GM18519 (cell line): Measurements from ENCODE around the gene LRP1-AS.

Experiments used
- ATAC-seq: cut with Tn5 transposase; IDR thresholded peaks from one replicate; pipeline ENCODE4 v1.9.1; 2021; ENCODE audit warnings: mild to moderate bottlenecking, moderate library complexity; ENCODE audit not compliant: unreplicated experiment, low FRiP score

Gene LRP1-AS

GRCh38 chr12:57145460-57146059 lies 1.9 kb downstream of the LRP1-AS start:
- ATAC-seq = no peak

GRCh38 chr12:57143454-57143853 lies 4.0 kb downstream of the LRP1-AS start:
- ATAC-seq = no peak

- no peak for ATAC-seq
These were observed 4.7 kb downstream of the LRP1-AS start for GRCh38 chr12:57142727-57143126.

GRCh38 chr12:57142121-57142520 lies 5.3 kb downstream of the LRP1-AS start:
- ATAC-seq = no peak

GRCh38 chr12:57141249-57141648 lies 6.2 kb downstream of the LRP1-AS start:
- no peak for ATAC-seq

- no peak for ATAC-seq
These were observed 7.4 kb downstream of the LRP1-AS start for GRCh38 chr12:57139796-57140649.

GRCh38 chr12:57138526-57139272 lies 8.7 kb downstream of the LRP1-AS start:
- ATAC-seq = no peak

GRCh38 chr12:57135527-57136326 lies 11.7 kb downstream of the LRP1-AS start:
- no peak for ATAC-seq

- no peak for ATAC-seq
These were observed 12.5 kb downstream of the LRP1-AS start for GRCh38 chr12:57134949-57135348.

GRCh38 chr12:57133916-57134315 lies 13.5 kb downstream of the LRP1-AS start:
- no peak for ATAC-seq

GRCh38 chr12:57133013-57133569 lies 14.3 kb downstream of the LRP1-AS start:
- ATAC-seq = no peak

GRCh38 chr12:57131896-57132744 lies 15.3 kb downstream of the LRP1-AS start:
- no peak for ATAC-seq

GRCh38 chr12:57130941-57131340 lies 16.5 kb downstream of the LRP1-AS start:
- ATAC-seq = no peak

GRCh38 chr12:57129889-57130288 lies 17.5 kb downstream of the LRP1-AS start:
- ATAC-seq = no peak

GRCh38 chr12:57129321-57129842 lies 18.0 kb downstream of the LRP1-AS start:
- no peak for ATAC-seq

- ATAC-seq = no peak
These were observed 18.7 kb downstream of the LRP1-AS start for GRCh38 chr12:57128519-57129247.

- no peak for ATAC-seq
These were observed 19.5 kb downstream of the LRP1-AS start, which contains the start of gene LRP1 for GRCh38 chr12:57127726-57128518. Gene LRP1 (plus strand): TSS chr12:57128483. CDS start chr12:57128965, 482 bp downstream.
